AG04449 (cell line): ENCODE data around the gene ZNF577.

Experiments used
- CTCF ChIA-PET: fragments of 350-600 bp; formaldehyde crosslinking; extraction: SDS; loops from one replicate; lab custom pipeline; 2021; ENCODE audit warnings: antibody characterized with exemption; lab: Yijun Ruan, JAX
- POLR2A ChIA-PET: fragments of 400-600, 350-600 bp; formaldehyde crosslinking; extraction: SDS; loops from one replicate; lab custom pipeline; 2020; ENCODE audit warnings: antibody characterized with exemption, inconsistent platforms; lab: Yijun Ruan, JAX
- DNase-seq: peaks from one replicate; pipeline ENCODE4 v3.0.0-alpha.2; 2010; ENCODE audit warnings: low read depth, low spot score
- H3K4me3 ChIP-seq: 2 replicates; pipeline ENCODE4 v1.5.1; 2011; ENCODE audit warnings: low read depth, mild to moderate bottlenecking, control low read depth, low read length
- TF ChIP-seq, protein P1 (sequence below): IDR thresholded peaks from one replicate; pipeline ENCODE4 v1.5.1; 2011; ENCODE audit warnings: mild to moderate bottlenecking, moderate library complexity, low read length, control low read depth, inconsistent platforms; ENCODE audit not compliant: insufficient read depth; ENCODE audit errors: missing control alignments

Gene ZNF577

DNA sequence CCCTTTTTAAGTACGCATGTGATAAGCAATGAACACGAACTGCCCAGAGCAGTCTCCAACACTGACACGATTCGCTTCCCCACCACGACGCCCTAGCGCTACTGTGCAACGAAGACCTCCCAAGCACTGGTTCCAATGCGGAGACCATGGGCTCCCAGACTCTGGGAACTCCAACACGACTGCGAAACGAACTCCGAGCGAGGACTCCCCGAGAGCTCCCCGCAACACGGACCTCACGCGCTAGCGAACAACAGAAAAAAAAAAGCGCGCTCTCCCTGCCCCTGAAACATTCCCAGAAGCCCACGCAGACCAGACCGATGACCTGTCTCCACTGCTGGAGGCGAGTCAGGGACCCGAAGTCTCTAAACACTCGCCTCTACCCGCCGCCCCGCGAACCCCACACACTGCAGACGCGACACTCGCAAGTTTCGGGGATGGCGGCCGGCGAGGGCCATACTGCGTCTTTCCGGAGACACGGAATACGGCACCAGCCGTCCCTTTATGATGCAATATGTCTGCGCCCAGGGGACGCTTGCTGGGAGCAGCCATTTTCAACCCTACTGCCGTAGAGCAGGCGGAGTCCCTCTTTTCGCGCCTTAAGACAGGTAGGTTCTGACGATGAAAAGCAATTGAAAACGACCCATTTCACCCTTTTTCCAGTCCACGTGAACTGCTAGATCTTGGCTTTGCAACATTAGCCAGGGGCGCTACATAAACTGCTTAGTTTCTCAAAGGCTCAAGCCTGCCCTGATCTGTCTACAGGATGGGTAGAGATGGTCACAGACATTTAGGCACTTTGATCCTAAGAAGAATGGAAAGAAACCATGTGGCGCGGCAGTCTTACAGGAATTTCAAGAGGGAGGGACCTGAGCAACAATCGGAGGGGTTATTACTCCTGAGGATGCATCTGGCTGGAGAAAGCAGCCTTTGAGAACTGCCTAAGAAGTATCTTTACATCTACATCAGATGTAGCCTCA lies at the start of gene ZNF577:
Gene ZNF577 (minus strand): TSS at position 430 of the 977 bp plus-strand sequence. CDS start 7,569 bp downstream, outside the sequence.
- ChIA-PET POLR2A (no interaction called here), CTCF (no interaction called here)
- TF ChIP-seq, protein P1, sequence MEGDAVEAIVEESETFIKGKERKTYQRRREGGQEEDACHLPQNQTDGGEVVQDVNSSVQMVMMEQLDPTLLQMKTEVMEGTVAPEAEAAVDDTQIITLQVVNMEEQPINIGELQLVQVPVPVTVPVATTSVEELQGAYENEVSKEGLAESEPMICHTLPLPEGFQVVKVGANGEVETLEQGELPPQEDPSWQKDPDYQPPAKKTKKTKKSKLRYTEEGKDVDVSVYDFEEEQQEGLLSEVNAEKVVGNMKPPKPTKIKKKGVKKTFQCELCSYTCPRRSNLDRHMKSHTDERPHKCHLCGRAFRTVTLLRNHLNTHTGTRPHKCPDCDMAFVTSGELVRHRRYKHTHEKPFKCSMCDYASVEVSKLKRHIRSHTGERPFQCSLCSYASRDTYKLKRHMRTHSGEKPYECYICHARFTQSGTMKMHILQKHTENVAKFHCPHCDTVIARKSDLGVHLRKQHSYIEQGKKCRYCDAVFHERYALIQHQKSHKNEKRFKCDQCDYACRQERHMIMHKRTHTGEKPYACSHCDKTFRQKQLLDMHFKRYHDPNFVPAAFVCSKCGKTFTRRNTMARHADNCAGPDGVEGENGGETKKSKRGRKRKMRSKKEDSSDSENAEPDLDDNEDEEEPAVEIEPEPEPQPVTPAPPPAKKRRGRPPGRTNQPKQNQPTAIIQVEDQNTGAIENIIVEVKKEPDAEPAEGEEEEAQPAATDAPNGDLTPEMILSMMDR: no peak
- peak; percentile 51 for DNase-seq
- peak within 1 kb of the TSS; percentile 85 for H3K4me3 ChIP-seq

DNA sequence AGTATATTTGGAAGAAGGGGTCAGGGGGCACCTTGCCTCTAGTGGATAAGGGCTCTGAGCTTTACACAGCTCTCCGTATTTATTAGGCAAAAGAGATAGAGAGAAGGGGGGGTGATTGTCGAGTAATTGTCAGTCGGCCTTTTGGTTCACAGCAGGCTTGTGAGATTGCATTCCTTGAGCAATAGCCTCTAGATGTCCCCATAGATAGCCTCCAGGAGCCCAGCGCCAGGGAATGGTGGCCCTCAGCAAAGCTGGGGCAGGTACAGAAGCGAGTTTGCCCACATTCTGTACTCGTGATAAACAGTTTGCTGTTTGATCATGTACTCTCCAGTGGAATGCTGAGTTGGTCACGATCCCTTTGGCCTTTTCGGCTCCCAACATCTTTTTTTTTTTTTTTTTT lies 44.2 kb upstream of the ZNF577 start:
- TF ChIP-seq, protein P1: no peak
- no peak for DNase-seq
- H3K4me3 ChIP-seq: no peak overlapping the region
- CTCF ChIA-PET: no interaction called here
- POLR2A ChIA-PET: no interaction called here

DNA sequence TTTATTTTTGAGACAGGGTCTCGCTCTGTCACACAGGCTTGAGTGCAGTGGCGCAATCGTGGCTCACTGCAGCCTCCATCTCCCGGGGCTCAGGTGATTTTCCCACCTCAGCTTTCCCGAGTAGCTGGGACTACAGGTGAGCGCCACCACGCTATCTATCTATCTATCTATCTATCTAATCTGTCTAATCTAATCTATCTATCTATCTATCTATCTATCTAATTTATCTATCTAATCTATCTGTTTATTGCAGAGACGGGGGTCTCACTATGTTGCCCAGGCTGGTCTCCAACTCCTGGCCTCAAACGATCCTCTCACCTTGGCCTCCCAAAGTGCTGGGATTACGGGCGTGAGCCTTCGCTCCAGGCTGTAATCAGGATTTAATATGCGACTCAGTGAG lies 40.1 kb upstream of the ZNF577 start:
- H3K4me3 ChIP-seq: peak overlapping the region; percentile 91
- TF ChIP-seq, protein P1: no peak
- CTCF ChIA-PET: no interaction called here
- no peak for DNase-seq
- POLR2A ChIA-PET: no interaction called here

DNA sequence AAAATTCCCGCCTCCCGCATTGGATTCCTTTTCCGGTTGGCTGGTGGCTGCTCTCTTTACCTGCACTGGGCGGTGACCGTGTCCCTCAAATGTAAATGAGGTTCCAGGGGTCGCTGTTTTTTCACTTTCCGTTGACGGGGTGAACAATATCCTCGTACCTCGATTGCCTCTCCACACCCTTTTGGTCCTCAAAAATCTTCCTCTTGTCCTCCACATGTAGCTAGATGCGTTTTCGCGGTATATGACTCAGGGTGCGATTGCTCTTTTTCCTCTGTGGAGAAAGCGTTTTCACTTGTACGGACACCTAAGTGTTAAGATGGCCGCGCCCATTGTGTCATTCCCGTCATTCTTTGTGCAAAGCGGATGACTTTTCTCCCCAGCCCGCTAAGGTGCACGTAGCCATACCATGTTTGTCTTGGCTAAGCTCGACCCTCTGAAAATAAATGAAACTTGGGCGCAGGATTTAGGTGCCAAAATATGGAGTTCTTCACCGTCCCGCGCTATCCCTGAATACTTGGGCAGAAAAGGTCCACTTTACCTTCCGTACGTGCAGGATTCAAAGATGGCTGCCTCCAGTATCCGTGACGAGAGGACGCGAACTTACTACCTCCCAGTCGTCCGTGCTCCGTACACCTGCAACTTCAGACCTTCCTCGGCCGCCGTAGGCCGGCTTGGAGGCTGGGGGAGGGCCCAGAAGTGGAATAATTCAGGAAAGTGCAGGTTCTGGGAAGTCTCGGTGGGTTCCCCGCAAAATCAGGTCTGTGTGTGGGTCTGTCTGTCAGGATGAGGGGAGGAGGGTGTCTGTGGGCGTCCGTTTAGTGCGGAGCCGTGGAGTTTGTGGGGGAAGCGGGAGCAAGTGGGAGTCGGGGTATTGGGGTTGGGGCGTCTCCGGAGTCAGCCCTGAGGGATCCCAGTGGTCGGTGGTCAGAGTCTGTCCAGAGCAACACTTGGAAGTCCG lies 39.3 kb upstream of the ZNF577 start, which contains the start of gene ZNF613:
Gene ZNF613 (plus strand): TSS at position 689 of the 958 bp plus-strand sequence. CDS start 8,749 bp downstream, outside the sequence.
- peak within 1 kb of the TSS; percentile 91 for H3K4me3 ChIP-seq
- ChIA-PET CTCF (no interaction called here), POLR2A (no interaction called here)
- peak; percentile 70 for DNase-seq
- TF ChIP-seq, protein P1: peak; percentile 2

DNA sequence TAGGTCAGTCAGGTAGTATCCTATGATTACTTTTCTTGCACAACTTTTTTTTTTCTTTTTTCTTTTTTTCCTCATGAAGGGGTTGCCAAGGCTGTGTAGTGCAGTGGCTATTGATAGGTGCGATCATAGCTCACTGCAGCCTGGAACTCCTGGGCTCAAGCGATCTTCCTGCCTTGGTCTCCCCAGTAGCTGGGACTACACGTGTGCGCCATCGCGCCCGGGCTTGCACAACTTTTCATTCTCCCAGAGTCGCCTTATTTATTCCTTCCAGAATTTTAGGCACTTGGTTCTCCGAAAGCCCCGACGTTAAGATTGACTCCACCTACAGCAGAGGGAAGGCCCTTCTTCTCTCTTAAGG lies 38.7 kb upstream of the ZNF577 start:
- CTCF ChIA-PET: no interaction called here
- TF ChIP-seq, protein P1: no peak
- POLR2A ChIA-PET: no interaction called here
- no peak for DNase-seq
- peak overlapping the region; percentile 91 for H3K4me3 ChIP-seq
